Body of pancreas (tissue), 4 donors: ENCODE measurements around the gene PPM1A. TPM values are rescaled to one million over a fixed set of nuclear protein-coding genes. Genes with fewer than 3 reads are reported as not detected.
A peak's percentile ranks its signal among the peaks of the same experiment; 100 is the strongest.

ENCODE experiments used
- ATAC-seq: fragments of 150-250 bp; one replicate; pipeline ENCODE4 v1.9.1; 2016
- DNase-seq, 4 donors: peaks; one replicate each; pipeline ENCODE4 v3.0.0-alpha.2; 2019
- H3K27ac ChIP-seq, 4 donors: fragments of 200-600 bp; sonication (generic); 1 replicate in 3 of 4; 2 replicates in 1 of 4; pipeline versions ENCODE4 v1.5.1 to v1.6.1; 2016 to 2019; ENCODE audit warnings: mild to moderate bottlenecking in 1 of 4, mixed read lengths in 1 of 4, moderate library complexity in 1 of 4
- H3K27me3 ChIP-seq, 2 donors: fragments of 200-600 bp; sonication (generic); one replicate each; pipeline ENCODE4 v1.6.0; 2016; ENCODE audit warnings: mild to moderate bottlenecking in 1 of 2
- H3K36me3 ChIP-seq, 2 donors: fragments of 200-600 bp; sonication (generic); replicated peaks in 1 of 2; 2 replicates each; pipeline ENCODE4 v1.5.1; 2016; ENCODE audit warnings: low read depth in 2 of 2; ENCODE audit not compliant: insufficient read depth in 1 of 2
- H3K4me1 ChIP-seq: fragments of 200-600 bp; sonication (generic); one replicate; pipeline ENCODE4 v1.6.0; 2016
- H3K4me3 ChIP-seq, 2 donors: fragments of 200-600 bp; sonication (generic); 1 replicate in 1 of 2; 2 replicates in 1 of 2; pipeline ENCODE4 v1.5.1; 2016 to 2019
- H3K9me3 ChIP-seq, 3 donors: fragments of 200-600 bp; sonication (generic); 1 replicate in 2 of 3; 2 replicates in 1 of 3; pipeline ENCODE4 v1.5.1; 2016
- POLR2A ChIP-seq, 3 donors: fragments of 450-650 bp; IDR thresholded peaks; one replicate each; pipeline ENCODE4 v1.6.1; 2016; ENCODE audit warnings: antibody characterized with exemption in 3 of 3, mild to moderate bottlenecking in 2 of 3
- WGBS, 2 donors: methylation state at CpG; one replicate each; pipeline ENCODE4 v1.1.5; 2017; 5-methylcytosine and 5-hydroxymethylcytosine counted together
- intact Hi-C: fragments of 100-400 bp; cut with DNase I; formaldehyde crosslinking; loops from one replicate; pipeline ENCODE4 v1.15.1; 2023
- total RNA-seq, 2 donors: library from RNA; depleted of rRNA; stranded (reverse); fragments of >200 nt; gene quantifications; one replicate each; pipeline ENCODE4 v1.1.0, GENCODE V29; 2016
- TF ChIP-seq, protein P1 (sequence below), 7 experiments: fragments of 450-650 bp in 4 of 7; fragments of 200-600 bp in 3 of 7; sonication (generic) in 3 of 7; IDR thresholded peaks; one replicate each; pipeline ENCODE4 v1.5.1; 2016 to 2019; ENCODE audit warnings: antibody characterized with exemption in 7 of 7

Gene PPM1A
- total RNA-seq, 2 donors from 2014 or later, result 12.5 to 24.1 TPM

GRCh38 chr14:60222820-60223219, 26.2 kb upstream of the PPM1A start:
- H3K27me3 ChIP-seq, result no peaks in the 10 kb centered on the region
- intact Hi-C loops, result no loop called here
- no peaks in the 10 kb centered on the region for H3K9me3 ChIP-seq
- no peak overlapping the region for H3K27ac ChIP-seq
- DNase-seq, result peak; percentile 52 to 86 (median 73)
- no peaks in the 10 kb centered on the region for H3K4me1 ChIP-seq
- TF ChIP-seq, protein P1, sequence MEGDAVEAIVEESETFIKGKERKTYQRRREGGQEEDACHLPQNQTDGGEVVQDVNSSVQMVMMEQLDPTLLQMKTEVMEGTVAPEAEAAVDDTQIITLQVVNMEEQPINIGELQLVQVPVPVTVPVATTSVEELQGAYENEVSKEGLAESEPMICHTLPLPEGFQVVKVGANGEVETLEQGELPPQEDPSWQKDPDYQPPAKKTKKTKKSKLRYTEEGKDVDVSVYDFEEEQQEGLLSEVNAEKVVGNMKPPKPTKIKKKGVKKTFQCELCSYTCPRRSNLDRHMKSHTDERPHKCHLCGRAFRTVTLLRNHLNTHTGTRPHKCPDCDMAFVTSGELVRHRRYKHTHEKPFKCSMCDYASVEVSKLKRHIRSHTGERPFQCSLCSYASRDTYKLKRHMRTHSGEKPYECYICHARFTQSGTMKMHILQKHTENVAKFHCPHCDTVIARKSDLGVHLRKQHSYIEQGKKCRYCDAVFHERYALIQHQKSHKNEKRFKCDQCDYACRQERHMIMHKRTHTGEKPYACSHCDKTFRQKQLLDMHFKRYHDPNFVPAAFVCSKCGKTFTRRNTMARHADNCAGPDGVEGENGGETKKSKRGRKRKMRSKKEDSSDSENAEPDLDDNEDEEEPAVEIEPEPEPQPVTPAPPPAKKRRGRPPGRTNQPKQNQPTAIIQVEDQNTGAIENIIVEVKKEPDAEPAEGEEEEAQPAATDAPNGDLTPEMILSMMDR (IDR thresholded peaks at IDR 0.05), result no peak
- TF ChIP-seq POLR2A (IDR thresholded peaks at IDR 0.05), result no peak
- 37 to 43% methylated on average over 4 of the region's 4 CpGs for WGBS, 2 donors
- H3K36me3 ChIP-seq, result no peaks in the 10 kb centered on the region
- H3K4me3 ChIP-seq, result no peak overlapping the region
- ATAC-seq, result peak; percentile 78

DNA sequence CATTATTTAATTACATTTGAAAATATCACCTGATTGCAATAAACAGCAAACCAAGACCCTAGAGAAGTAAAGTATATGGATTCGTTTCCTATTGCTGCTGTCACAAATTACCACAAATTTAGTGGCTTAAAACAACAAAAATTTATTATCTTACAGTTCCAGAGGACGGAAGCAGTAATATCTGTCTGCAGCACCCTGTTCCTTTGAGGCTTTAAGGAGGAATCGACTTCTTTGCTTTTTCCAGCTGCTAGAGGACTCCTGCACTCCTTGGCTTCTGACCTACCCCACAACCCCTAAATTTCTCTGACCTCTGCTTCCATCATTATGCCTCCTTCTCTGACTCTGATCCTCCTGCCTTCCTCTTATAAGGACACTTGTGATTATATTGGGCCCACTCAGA, 23.8 kb upstream of the PPM1A start:
- no peaks in the 10 kb centered on the region for H3K36me3 ChIP-seq
- ATAC-seq (no peak), DNase-seq (no peak)
- 77 to 79% methylated on average over 3 of the region's 3 CpGs for WGBS, 2 donors
- H3K4me3 ChIP-seq, result no peak overlapping the region
- no peaks in the 10 kb centered on the region for H3K9me3 ChIP-seq
- H3K4me1 ChIP-seq, result no peaks in the 10 kb centered on the region
- H3K27me3 ChIP-seq, result no peaks in the 10 kb centered on the region
- intact Hi-C loops, result no loop called here
- no peak overlapping the region for H3K27ac ChIP-seq
- TF ChIP-seq POLR2A (IDR thresholded peaks at IDR 0.05), result no peak

DNA sequence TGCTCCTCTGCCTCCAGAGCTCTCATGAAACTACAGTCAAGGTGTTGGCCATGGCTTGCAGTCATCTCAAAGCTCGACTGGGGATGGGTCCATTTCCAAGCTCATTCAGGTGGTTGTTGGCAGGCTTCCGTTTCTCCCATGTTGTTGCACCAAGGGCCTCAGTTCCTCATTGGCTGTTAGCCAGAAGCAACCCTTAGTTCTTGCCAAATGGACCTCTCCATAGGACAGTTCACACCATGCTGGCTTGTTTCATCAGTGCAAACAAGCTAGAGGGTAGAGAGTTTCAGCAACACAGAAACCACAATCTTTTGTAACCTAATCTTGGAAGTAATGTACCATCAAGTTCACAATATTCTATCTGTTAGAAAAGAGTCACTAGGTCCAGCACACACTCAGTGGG, 22.7 kb upstream of the PPM1A start:
- 39 to 67% methylated on average over 2 of the region's 2 CpGs for WGBS, 2 donors
- Histone ChIP-seq H3K27ac (no peak overlapping the region), H3K36me3 (no peaks in the 10 kb centered on the region), H3K4me1 (no peaks in the 10 kb centered on the region), H3K27me3 (no peaks in the 10 kb centered on the region), H3K4me3 (no peak overlapping the region), H3K9me3 (no peaks in the 10 kb centered on the region)
- ATAC-seq, result no peak
- no peak for DNase-seq
- TF ChIP-seq POLR2A (IDR thresholded peaks at IDR 0.05), result no peak
- TF ChIP-seq, protein P1 (IDR thresholded peaks at IDR 0.05), result no peak
- intact Hi-C loops, result no loop called here

DNA sequence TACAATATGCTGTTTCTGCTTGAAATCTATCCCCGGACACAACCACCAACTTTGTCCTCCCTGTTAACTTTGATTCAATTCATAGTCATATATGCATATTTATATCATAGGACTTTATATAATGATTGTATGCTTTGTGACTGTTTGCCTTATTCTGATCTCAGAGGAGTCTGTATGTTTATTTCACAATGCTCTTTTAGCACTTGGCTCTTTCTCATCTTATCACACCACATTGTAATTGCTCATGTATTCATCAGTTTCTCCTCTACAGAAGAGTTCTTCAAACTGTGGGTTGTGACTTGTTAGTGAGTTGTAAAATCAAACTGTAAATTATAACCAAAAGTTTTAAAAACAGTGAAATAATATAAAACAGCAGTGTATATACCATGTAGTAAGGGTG, 21.7 kb upstream of the PPM1A start:
- WGBS, 2 donors, result 88 to 90% methylated on average over 1 of the region's 1 CpG
- ATAC-seq, result no peak
- TF ChIP-seq POLR2A (IDR thresholded peaks at IDR 0.05), result no peak
- no peaks in the 10 kb centered on the region for H3K27me3 ChIP-seq
- H3K4me3 ChIP-seq, result no peak overlapping the region
- no peaks in the 10 kb centered on the region for H3K9me3 ChIP-seq
- H3K4me1 ChIP-seq, result no peaks in the 10 kb centered on the region
- no peak overlapping the region for H3K27ac ChIP-seq
- no peak for DNase-seq
- H3K36me3 ChIP-seq, result no peaks in the 10 kb centered on the region
- intact Hi-C loops, result no loop called here

GRCh38 chr14:60229614-60230013, 19.4 kb upstream of the PPM1A start:
- DNase-seq (no peak), ATAC-seq (no peak)
- Histone ChIP-seq H3K27me3 (no peaks in the 10 kb centered on the region), H3K4me3 (no peak overlapping the region), H3K4me1 (no peaks in the 10 kb centered on the region), H3K36me3 (no peaks in the 10 kb centered on the region), H3K9me3 (no peaks in the 10 kb centered on the region), H3K27ac (no peak overlapping the region)
- no peak for TF ChIP-seq POLR2A (IDR thresholded peaks at IDR 0.05)
- TF ChIP-seq, protein P1 (IDR thresholded peaks at IDR 0.05), result no peak
- intact Hi-C loops, result no loop called here

DNA sequence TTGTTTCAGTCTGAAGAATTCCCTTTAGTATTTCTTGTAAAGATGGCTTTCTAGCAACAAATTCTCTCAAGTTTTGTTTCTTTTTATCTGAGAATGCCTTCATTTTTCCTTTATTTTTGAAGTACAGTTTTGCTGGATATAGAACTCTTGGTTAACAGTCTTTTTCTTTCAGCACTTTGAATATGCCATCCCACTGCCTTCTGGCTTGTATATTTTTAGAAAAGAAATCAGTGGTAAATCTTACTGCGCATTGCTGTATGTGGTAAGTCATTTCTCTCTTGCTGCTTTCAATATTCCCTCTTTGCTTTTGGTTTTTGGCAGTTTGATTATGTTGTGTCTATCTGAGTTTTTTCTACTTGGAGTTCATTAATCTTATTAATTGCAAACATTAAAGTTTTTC, 16.8 kb upstream of the PPM1A start:
- no peaks in the 10 kb centered on the region for H3K36me3 ChIP-seq
- no peak overlapping the region for H3K27ac ChIP-seq
- no peak for TF ChIP-seq POLR2A (IDR thresholded peaks at IDR 0.05)
- TF ChIP-seq, protein P1 (IDR thresholded peaks at IDR 0.05), result no peak
- H3K4me1 ChIP-seq, result no peaks in the 10 kb centered on the region
- 93 to 96% methylated on average over 1 of the region's 1 CpG for WGBS, 2 donors
- no peak overlapping the region for H3K4me3 ChIP-seq
- H3K27me3 ChIP-seq, result no peaks in the 10 kb centered on the region
- intact Hi-C loops, result no loop called here
- no peak for ATAC-seq
- no peaks in the 10 kb centered on the region for H3K9me3 ChIP-seq
- DNase-seq, result no peak
